H9 (cell line): Measurements from ENCODE around the gene TSEN34. TPM values are rescaled to one million over a fixed set of nuclear protein-coding genes. Genes with fewer than 3 reads are reported as not detected.
"Not testable (repeated sequence)": the region's sequence is repeated elsewhere in the genome, so short reads cannot be mapped to it uniquely, and the experiment has no call there.

Experiments
- DNase-seq: peaks from one replicate; pipeline ENCODE4 v3.0.0-alpha.2; 2017
- H2AFZ ChIP-seq: one replicate; pipeline ENCODE4 v1.6.1; 2013; ENCODE audit warnings: mild to moderate bottlenecking, low read length, control low read depth, moderate library complexity
- H2AK5ac ChIP-seq: 2 replicates; pipeline ENCODE4 v1.6.1; 2013; ENCODE audit warnings: low read length, control low read depth, mixed read lengths; ENCODE audit not compliant: insufficient read length
- H2BK120ac ChIP-seq: one replicate; pipeline ENCODE4 v1.6.1; 2013; ENCODE audit warnings: low read depth, mild to moderate bottlenecking, low read length, control low read depth, inconsistent platforms; ENCODE audit not compliant: poor library complexity, severe bottlenecking
- H2BK12ac ChIP-seq: 2 replicates; pipeline ENCODE4 v1.6.1; 2013; ENCODE audit warnings: low read length, control low read depth, mixed read lengths, low read depth; ENCODE audit not compliant: insufficient read length
- H2BK15ac ChIP-seq: 2 replicates; pipeline ENCODE4 v1.6.1; 2013; ENCODE audit warnings: low read depth, low read length, control low read depth
- H2BK20ac ChIP-seq: one replicate; pipeline ENCODE4 v1.6.1; 2013; ENCODE audit warnings: low read depth, mild to moderate bottlenecking, low read length, control low read depth, inconsistent platforms; ENCODE audit not compliant: poor library complexity, severe bottlenecking
- H2BK5ac ChIP-seq: 2 replicates; pipeline ENCODE4 v1.6.1; 2013; ENCODE audit warnings: low read length, control low read depth, mixed read lengths; ENCODE audit not compliant: insufficient read length
- H3K14ac ChIP-seq: 2 replicates; pipeline ENCODE4 v1.6.1; 2013; ENCODE audit warnings: low read length, control low read depth; ENCODE audit not compliant: insufficient read depth
- H3K18ac ChIP-seq: 2 replicates; pipeline ENCODE4 v1.6.1; 2013; ENCODE audit warnings: low read depth, mild to moderate bottlenecking, mixed read lengths, low read length, control low read depth; ENCODE audit not compliant: insufficient read length
- H3K23ac ChIP-seq: 2 replicates; pipeline ENCODE4 v1.6.1; 2013; ENCODE audit warnings: low read length, control low read depth, mixed read lengths, low read depth; ENCODE audit not compliant: insufficient read length
- H3K23me2 ChIP-seq: 2 replicates; pipeline ENCODE4 v1.6.1; 2013; ENCODE audit warnings: low read depth, mild to moderate bottlenecking, mixed read lengths, low read length, control low read depth; ENCODE audit not compliant: insufficient read length, poor library complexity, severe bottlenecking
- H3K27ac ChIP-seq: 2 replicates; pipeline ENCODE4 v1.5.1; 2013; ENCODE audit warnings: low read length, control low read depth, mixed read lengths, low read depth; ENCODE audit not compliant: insufficient read length
- H3K27me3 ChIP-seq: 2 replicates; pipeline ENCODE4 v1.6.1; 2013; ENCODE audit warnings: low read length, control low read depth, inconsistent platforms; ENCODE audit not compliant: insufficient read depth
- H3K4ac ChIP-seq: 2 replicates; pipeline ENCODE4 v1.6.1; 2013; ENCODE audit warnings: low read depth, mild to moderate bottlenecking, control low read depth, inconsistent platforms, low read length, moderate library complexity
- H3K4me1 ChIP-seq: 2 replicates; pipeline ENCODE4 v1.6.1; 2013; ENCODE audit warnings: low read length, control low read depth, inconsistent platforms; ENCODE audit not compliant: insufficient read depth
- H3K4me2 ChIP-seq: 2 replicates; pipeline ENCODE4 v1.6.1; 2013; ENCODE audit warnings: low read length, control low read depth, mixed read lengths; ENCODE audit not compliant: insufficient read length, insufficient read depth
- H3K56ac ChIP-seq: 2 replicates; pipeline ENCODE4 v1.6.1; 2013; ENCODE audit warnings: low read depth, mild to moderate bottlenecking, mixed read lengths, low read length, control low read depth; ENCODE audit not compliant: insufficient read length
- H3K79me1 ChIP-seq: 2 replicates; pipeline ENCODE4 v1.6.1; 2013; ENCODE audit warnings: low read depth, mild to moderate bottlenecking, moderate library complexity, low read length, control low read depth, inconsistent platforms; ENCODE audit not compliant: insufficient read depth, poor library complexity, severe bottlenecking
- H3K79me2 ChIP-seq: 2 replicates; pipeline ENCODE4 v1.6.1; 2013; ENCODE audit warnings: low read length, control low read depth, inconsistent platforms; ENCODE audit not compliant: insufficient read depth
- H3K9ac ChIP-seq: 2 replicates; pipeline ENCODE4 v1.6.1; 2013; ENCODE audit warnings: low read length, control low read depth, mixed read lengths; ENCODE audit not compliant: insufficient read length; ENCODE audit errors: extremely low read depth
- H3K9me3 ChIP-seq: one replicate; pipeline ENCODE4 v1.6.1; 2013; ENCODE audit warnings: low read depth, low read length, inconsistent platforms; ENCODE audit not compliant: control insufficient read depth
- H3T11ph ChIP-seq: one replicate; pipeline ENCODE4 v1.6.1; 2013; ENCODE audit warnings: mild to moderate bottlenecking, low read length, control low read depth, inconsistent platforms
- H4K20me1 ChIP-seq: one replicate; pipeline ENCODE4 v1.6.1; 2013; ENCODE audit not compliant: control insufficient read depth, insufficient read length, insufficient read depth
- H4K5ac ChIP-seq: 2 replicates; pipeline ENCODE4 v1.6.1; 2013; ENCODE audit warnings: low read depth, mild to moderate bottlenecking, mixed read lengths, low read length, control low read depth; ENCODE audit not compliant: insufficient read length
- H4K8ac ChIP-seq: replicated peaks from 2 replicates; pipeline ENCODE4 v1.6.1; 2013; ENCODE audit warnings: low read length, control low read depth, mixed read lengths, low read depth; ENCODE audit not compliant: insufficient read length
- H4K91ac ChIP-seq: 2 replicates; pipeline ENCODE4 v1.6.1; 2013; ENCODE audit warnings: low read depth, mild to moderate bottlenecking, moderate library complexity, mixed read lengths, low read length, control low read depth; ENCODE audit not compliant: insufficient read length
- H3K27ac Mint-ChIP-seq, 3 experiments: 2 replicates in 2 of 3; 3 replicates in 1 of 3; pipeline ENCODE4 v1.8.0; 2020 to 2021; ENCODE audit warnings: mixed read lengths in 3 of 3, mild to moderate bottlenecking in 1 of 3, moderate library complexity in 1 of 3
- H3K27me3 Mint-ChIP-seq: 2 replicates; pipeline ENCODE4 v1.8.0; 2021; ENCODE audit warnings: low read depth, mild to moderate bottlenecking, moderate library complexity, mixed read lengths
- H3K36me3 Mint-ChIP-seq, 3 experiments: 2 replicates in 2 of 3; 3 replicates in 1 of 3; pipeline ENCODE4 v1.8.0; 2020 to 2021; ENCODE audit warnings: low read depth in 3 of 3, mixed read lengths in 3 of 3; ENCODE audit not compliant: insufficient read depth in 1 of 3
- H3K4me1 Mint-ChIP-seq, 2 experiments: 2 replicates each; pipeline ENCODE4 v1.8.0; 2020; ENCODE audit warnings: mixed read lengths in 2 of 2
- H3K4me3 Mint-ChIP-seq, 2 experiments: 2 replicates in 1 of 2; 3 replicates in 1 of 2; pipeline ENCODE4 v1.8.0; 2020 to 2021; ENCODE audit warnings: mild to moderate bottlenecking in 2 of 2, mixed read lengths in 2 of 2, moderate library complexity in 1 of 2
- H3K9me3 Mint-ChIP-seq, 2 experiments: 2 replicates in 1 of 2; 3 replicates in 1 of 2; pipeline ENCODE4 v1.8.0; 2020; ENCODE audit warnings: mild to moderate bottlenecking in 2 of 2, mixed read lengths in 2 of 2, moderate library complexity in 1 of 2
- CTCF ChIP-seq: fragments of 200-600 bp; sonication (generic); conservative IDR thresholded peaks from 3 replicates; pipeline ENCODE4 v1.8.0; 2021; ENCODE audit warnings: antibody characterized with exemption, mild to moderate bottlenecking
- WGBS: extraction: QIAGEN DNeasy Blood & Tissue Kit; methylation state at CpG from one replicate; pipeline ENCODE4 v1.1.7; 2013; ENCODE audit warnings: missing lambda C conversion rate, low lambda C conversion rate, mixed read lengths; ENCODE audit not compliant: insufficient read length; ENCODE audit errors: extremely low coverage; 5-methylcytosine and 5-hydroxymethylcytosine counted together
- total RNA-seq: library from RNA; stranded (reverse); gene quantifications from 2 replicates; pipeline ENCODE4 v1.2.1, GENCODE V29; 2021

TSEN34 gene
- total RNA-seq, 1 experiment from 2014 or later: 28.3 TPM

- Histone ChIP-seq H3K9me3 (no peaks in the 10 kb centered on the region), H4K5ac (no peak overlapping the region), H3K4ac (no peak overlapping the region), H2BK5ac (no peak overlapping the region), H4K20me1 (no peaks in the 10 kb centered on the region), H3K9ac (no peak overlapping the region), H3K14ac (no peak overlapping the region; the same call in 1 of the 2 replicates), H3K23me2 (no peaks in the 10 kb centered on the region), H2BK12ac (no peak overlapping the region), H3T11ph (no peak overlapping the region), H3K4me1 (no peaks in the 10 kb centered on the region), H3K23ac (no peak overlapping the region), H2BK20ac (no peak overlapping the region), H3K56ac (no peak overlapping the region), H4K91ac (no peak overlapping the region), H3K18ac (no peak overlapping the region), H2BK120ac (no peak overlapping the region), H3K4me2 (no peak overlapping the region), H3K79me2 (no peaks in the 10 kb centered on the region), H3K79me1 (no peaks in the 10 kb centered on the region), H2AK5ac (no peak overlapping the region), H3K27ac (no peak overlapping the region), H3K27me3 (no peaks in the 10 kb centered on the region), H2AFZ (no peak overlapping the region), H2BK15ac (no peak overlapping the region), H4K8ac (no peak overlapping the region)
- no peak overlapping the region for H3K27ac Mint-ChIP-seq
- H3K9me3 Mint-ChIP-seq: peaks cover 0 to 2% of the 10 kb centered on the region in 2 experiments; a peak in 3 of 5 replicates
- DNase-seq: no peak
- H3K27me3 Mint-ChIP-seq: peaks cover 16% of the 10 kb centered on the region
- no peak overlapping the region; a peak in 1 of 5 replicates for H3K4me3 Mint-ChIP-seq
- H3K36me3 Mint-ChIP-seq: peaks cover 9 to 15% (median 10%) of the 10 kb centered on the region in 3 experiments
- TF ChIP-seq CTCF: no peak
- no CpG with 5 or more reads among the region's 27 CpGs for WGBS
- H3K4me1 Mint-ChIP-seq: peaks cover 11 to 15% of the 10 kb centered on the region in 2 experiments
Observed at GRCh38 chr19:54218960-54219661, 28.0 kb downstream of the TSEN34 start.

- no CpG with 5 or more reads among the region's 5 CpGs for WGBS
- not testable (repeated sequence) for H3K4me2 ChIP-seq, H3K9me3 ChIP-seq, H3K27me3 ChIP-seq, DNase-seq, H2BK20ac ChIP-seq, H4K91ac ChIP-seq, H3K27ac Mint-ChIP-seq, H4K5ac ChIP-seq, H3K23ac ChIP-seq, H3T11ph ChIP-seq, H3K27ac ChIP-seq, H4K8ac ChIP-seq, H4K20me1 ChIP-seq, H3K79me2 ChIP-seq, H2AFZ ChIP-seq, H3K23me2 ChIP-seq, H3K9ac ChIP-seq, H2BK15ac ChIP-seq, H3K4me3 Mint-ChIP-seq, H3K4ac ChIP-seq, H3K4me1 ChIP-seq, H2BK12ac ChIP-seq, H3K56ac ChIP-seq, H2BK120ac ChIP-seq, H2AK5ac ChIP-seq, H2BK5ac ChIP-seq, H3K18ac ChIP-seq, H3K79me1 ChIP-seq, H3K9me3 Mint-ChIP-seq, H3K14ac ChIP-seq
- peaks cover 21% of the 10 kb centered on the region for H3K27me3 Mint-ChIP-seq
- H3K36me3 Mint-ChIP-seq: peaks cover 9 to 14% (median 10%) of the 10 kb centered on the region in 3 experiments
- peaks cover 11 to 15% of the 10 kb centered on the region in 2 experiments for H3K4me1 Mint-ChIP-seq
Observed at GRCh38 chr19:54219702-54220101, 28.6 kb downstream of the TSEN34 start.
